Testis (tissue), 2 donors: Measurements from ENCODE around the gene PYM1.

Source experiments
- POLR2A ChIP-seq: fragments of 450-650 bp; IDR thresholded peaks from one replicate; pipeline ENCODE4 v1.6.1; 2017; ENCODE audit warnings: antibody characterized with exemption, mild to moderate bottlenecking, moderate library complexity
- TF ChIP-seq, protein P1 (sequence below), 3 experiments: fragments of 450-650 bp in 2 of 3; fragments of 200-600 bp in 1 of 3; sonication (generic) in 1 of 3; IDR thresholded peaks; one replicate each; pipeline ENCODE4 v1.5.1; 2016 to 2019; ENCODE audit warnings: antibody characterized with exemption in 3 of 3, mild to moderate bottlenecking in 2 of 3, moderate library complexity in 1 of 3

DNA sequence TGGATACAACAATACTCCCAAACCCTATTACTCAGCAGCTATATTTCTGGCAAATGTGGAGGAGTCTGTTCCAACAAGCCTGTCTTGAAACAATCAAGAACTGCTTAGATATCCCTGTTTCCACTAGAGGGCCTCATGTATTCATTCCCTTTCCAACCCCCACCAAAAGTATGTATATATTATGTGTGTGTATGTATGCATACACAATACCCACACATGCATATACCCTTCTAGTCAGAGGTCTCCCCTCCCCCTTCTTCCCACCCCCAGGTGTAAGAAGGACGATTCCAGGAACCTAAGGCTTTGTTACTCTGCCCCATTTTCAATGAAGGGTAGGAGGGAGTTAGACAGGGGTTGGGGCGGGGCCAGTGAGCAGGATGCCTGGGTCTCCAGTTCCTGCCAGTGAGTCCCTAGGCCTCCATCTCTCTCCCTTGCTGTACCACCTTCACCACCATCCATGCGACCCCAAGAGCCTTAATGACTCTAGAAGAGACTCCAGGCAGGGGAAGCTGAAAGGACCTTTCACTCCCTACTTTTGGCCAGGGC is 3.1 kb upstream of the PYM1 start, which contains the start of gene DGKA:
- no peak for TF ChIP-seq POLR2A
- TF ChIP-seq, protein P1, sequence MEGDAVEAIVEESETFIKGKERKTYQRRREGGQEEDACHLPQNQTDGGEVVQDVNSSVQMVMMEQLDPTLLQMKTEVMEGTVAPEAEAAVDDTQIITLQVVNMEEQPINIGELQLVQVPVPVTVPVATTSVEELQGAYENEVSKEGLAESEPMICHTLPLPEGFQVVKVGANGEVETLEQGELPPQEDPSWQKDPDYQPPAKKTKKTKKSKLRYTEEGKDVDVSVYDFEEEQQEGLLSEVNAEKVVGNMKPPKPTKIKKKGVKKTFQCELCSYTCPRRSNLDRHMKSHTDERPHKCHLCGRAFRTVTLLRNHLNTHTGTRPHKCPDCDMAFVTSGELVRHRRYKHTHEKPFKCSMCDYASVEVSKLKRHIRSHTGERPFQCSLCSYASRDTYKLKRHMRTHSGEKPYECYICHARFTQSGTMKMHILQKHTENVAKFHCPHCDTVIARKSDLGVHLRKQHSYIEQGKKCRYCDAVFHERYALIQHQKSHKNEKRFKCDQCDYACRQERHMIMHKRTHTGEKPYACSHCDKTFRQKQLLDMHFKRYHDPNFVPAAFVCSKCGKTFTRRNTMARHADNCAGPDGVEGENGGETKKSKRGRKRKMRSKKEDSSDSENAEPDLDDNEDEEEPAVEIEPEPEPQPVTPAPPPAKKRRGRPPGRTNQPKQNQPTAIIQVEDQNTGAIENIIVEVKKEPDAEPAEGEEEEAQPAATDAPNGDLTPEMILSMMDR (IDR thresholded peaks at IDR 0.05): peak; percentile 28 to 52 (median 32)
